Activated naive CD8-positive, alpha-beta T cell treated with anti-CD3 and anti-CD28 coated beads, Interleukin-2, amount 50 U/mL, for 24 hours (primary cell): Measurements from ENCODE around the gene SPAG17.

Experiments
- ATAC-seq: fragments of 150-1000 bp; cut with Tn5 transposase; one replicate; pipeline ENCODE4 v1.10.0; 2021
- DNase-seq: peaks from one replicate; pipeline ENCODE4 v3.0.0; 2021
- H3K27ac Mint-ChIP-seq: one replicate; pipeline ENCODE4 v1.8.0; 2021; ENCODE audit warnings: mild to moderate bottlenecking, mixed read lengths
- H3K27me3 Mint-ChIP-seq: one replicate; pipeline ENCODE4 v1.8.0; 2021; ENCODE audit warnings: mixed read lengths
- H3K36me3 Mint-ChIP-seq: one replicate; pipeline ENCODE4 v1.8.0; 2021; ENCODE audit warnings: low read depth, mixed read lengths
- H3K4me1 Mint-ChIP-seq: one replicate; pipeline ENCODE4 v1.8.0; 2021; ENCODE audit warnings: mixed read lengths
- H3K4me3 Mint-ChIP-seq: one replicate; pipeline ENCODE4 v1.8.0; 2021; ENCODE audit warnings: mild to moderate bottlenecking, moderate library complexity, mixed read lengths
- H3K9me3 Mint-ChIP-seq: one replicate; pipeline ENCODE4 v1.8.0; 2021; ENCODE audit warnings: mixed read lengths

The SPAG17 gene

DNA sequence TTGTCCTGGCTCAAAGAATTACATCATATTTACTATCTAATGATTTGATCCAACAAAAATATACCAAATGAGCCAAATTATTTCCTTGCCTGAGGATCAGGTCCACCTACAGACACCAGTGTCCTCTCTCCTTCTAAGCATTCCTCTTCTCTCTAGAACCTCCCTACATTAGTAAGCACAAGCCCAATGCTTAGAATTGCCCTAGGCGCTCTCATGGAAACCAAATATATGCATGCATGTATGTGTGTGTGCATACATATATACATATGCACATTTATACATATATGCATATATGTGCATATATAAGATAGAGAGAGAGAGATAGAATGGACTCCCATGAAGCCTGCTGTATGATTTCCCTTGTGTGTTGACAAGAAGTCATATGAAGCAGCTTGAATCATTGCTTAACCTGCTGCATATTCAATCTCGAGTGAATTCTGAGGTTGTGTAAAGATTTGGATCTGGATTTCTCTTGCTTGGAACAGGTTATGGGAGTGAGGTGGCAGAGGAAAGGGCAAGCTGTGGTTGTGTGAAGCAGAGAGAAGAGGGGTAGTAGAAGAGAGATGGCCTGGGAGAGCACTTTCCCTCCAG, 66.1 kb downstream of the SPAG17 start:
- Mint-ChIP-seq H3K9me3 (no peaks in the 10 kb centered on the region), H3K4me1 (no peaks in the 10 kb centered on the region), H3K4me3 (no peak overlapping the region), H3K36me3 (no peaks in the 10 kb centered on the region), H3K27ac (no peak overlapping the region), H3K27me3 (no peaks in the 10 kb centered on the region)
- no peak for ATAC-seq
- DNase-seq: no peak

GRCh38 chr1:118118469-118118868, 66.6 kb downstream of the SPAG17 start:
- no peak overlapping the region for H3K27ac Mint-ChIP-seq
- H3K4me3 Mint-ChIP-seq: no peak overlapping the region
- no peaks in the 10 kb centered on the region for H3K4me1 Mint-ChIP-seq

GRCh38 chr1:118117521-118117920, 67.5 kb downstream of the SPAG17 start:
- Mint-ChIP-seq H3K27me3 (peaks cover 1% of the 10 kb centered on the region), H3K4me1 (no peaks in the 10 kb centered on the region), H3K36me3 (no peaks in the 10 kb centered on the region), H3K9me3 (no peaks in the 10 kb centered on the region), H3K27ac (no peak overlapping the region), H3K4me3 (no peak overlapping the region)
- DNase-seq (no peak), ATAC-seq (no peak)

More at GRCh38 chr1:118118469-118118868, 66.6 kb downstream of the SPAG17 start:
- DNase-seq (no peak), ATAC-seq (no peak)
- Mint-ChIP-seq H3K27me3 (no peaks in the 10 kb centered on the region), H3K9me3 (no peaks in the 10 kb centered on the region), H3K36me3 (no peaks in the 10 kb centered on the region)

- H3K9me3 Mint-ChIP-seq: no peaks in the 10 kb centered on the region
- DNase-seq (no peak), ATAC-seq (no peak)
- H3K27ac Mint-ChIP-seq: no peak overlapping the region
- H3K4me3 Mint-ChIP-seq: no peak overlapping the region
- peaks cover 1% of the 10 kb centered on the region for H3K27me3 Mint-ChIP-seq
- H3K36me3 Mint-ChIP-seq: no peaks in the 10 kb centered on the region
- H3K4me1 Mint-ChIP-seq: no peaks in the 10 kb centered on the region
Observed at GRCh38 chr1:118116909-118117308, 68.1 kb downstream of the SPAG17 start.

DNA sequence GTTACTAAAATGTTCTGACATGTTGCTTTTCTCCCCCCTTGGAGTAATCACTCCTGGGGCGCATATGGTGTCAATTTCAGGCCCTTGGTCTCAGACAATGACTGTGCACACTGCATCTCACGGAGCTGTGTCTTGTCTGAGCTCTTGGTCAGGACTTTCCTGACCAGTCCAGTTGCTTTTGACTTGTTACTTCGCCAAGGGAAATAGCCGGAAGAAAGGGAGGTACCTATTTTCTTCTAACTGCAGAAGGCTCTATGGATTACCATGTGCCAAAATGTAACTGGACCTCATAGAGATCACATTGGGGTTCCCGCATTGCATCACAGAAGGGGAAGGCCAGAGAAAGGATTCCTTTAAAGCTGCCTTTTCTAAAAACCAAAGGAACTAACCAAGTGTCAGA, 68.6 kb downstream of the SPAG17 start:
- H3K36me3 Mint-ChIP-seq: no peaks in the 10 kb centered on the region
- no peaks in the 10 kb centered on the region for H3K4me1 Mint-ChIP-seq
- H3K27me3 Mint-ChIP-seq: peaks cover 1% of the 10 kb centered on the region
- H3K27ac Mint-ChIP-seq: no peak overlapping the region
- no peaks in the 10 kb centered on the region for H3K9me3 Mint-ChIP-seq
- DNase-seq (no peak), ATAC-seq (no peak)
- no peak overlapping the region for H3K4me3 Mint-ChIP-seq

DNA sequence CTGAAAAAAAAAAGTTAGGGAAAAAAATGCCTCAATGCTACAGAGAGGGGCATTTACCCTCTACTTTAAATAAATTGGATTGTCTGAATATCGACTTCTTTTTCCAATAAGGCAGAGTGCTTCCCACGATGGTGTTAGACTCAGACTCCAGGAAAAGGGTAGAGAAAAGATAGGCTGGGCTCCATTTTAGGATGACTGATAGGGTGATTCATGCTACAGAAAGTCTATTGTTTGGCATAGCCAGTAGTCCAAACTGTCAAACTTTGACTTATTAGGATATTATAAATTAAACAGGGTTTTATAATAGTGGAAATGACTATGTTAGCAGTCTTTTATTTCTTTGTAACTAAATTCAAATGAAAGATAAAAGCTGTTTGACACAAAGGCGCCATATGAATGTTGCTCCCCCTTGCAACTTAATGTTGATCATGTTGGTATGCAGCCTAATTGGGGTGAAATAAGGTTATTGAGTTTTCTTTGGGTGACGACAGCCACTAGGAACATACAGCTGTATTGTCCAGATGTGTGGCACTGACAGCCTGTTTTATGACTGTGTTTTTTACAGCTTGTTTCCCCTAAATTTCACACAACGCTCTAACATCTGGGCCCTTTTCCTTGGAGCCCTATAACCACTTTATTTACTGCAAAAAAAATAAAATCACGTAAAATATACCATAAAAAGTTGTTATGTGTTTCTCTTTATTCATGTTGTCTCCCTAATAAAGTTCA, 69.3 kb downstream of the SPAG17 start:
- no peak for DNase-seq
- no peaks in the 10 kb centered on the region for H3K9me3 Mint-ChIP-seq
- H3K27me3 Mint-ChIP-seq: peaks cover 1% of the 10 kb centered on the region
- no peak for ATAC-seq
- H3K4me1 Mint-ChIP-seq: no peaks in the 10 kb centered on the region
- no peak overlapping the region for H3K4me3 Mint-ChIP-seq
- H3K27ac Mint-ChIP-seq: no peak overlapping the region
- no peaks in the 10 kb centered on the region for H3K36me3 Mint-ChIP-seq

DNA sequence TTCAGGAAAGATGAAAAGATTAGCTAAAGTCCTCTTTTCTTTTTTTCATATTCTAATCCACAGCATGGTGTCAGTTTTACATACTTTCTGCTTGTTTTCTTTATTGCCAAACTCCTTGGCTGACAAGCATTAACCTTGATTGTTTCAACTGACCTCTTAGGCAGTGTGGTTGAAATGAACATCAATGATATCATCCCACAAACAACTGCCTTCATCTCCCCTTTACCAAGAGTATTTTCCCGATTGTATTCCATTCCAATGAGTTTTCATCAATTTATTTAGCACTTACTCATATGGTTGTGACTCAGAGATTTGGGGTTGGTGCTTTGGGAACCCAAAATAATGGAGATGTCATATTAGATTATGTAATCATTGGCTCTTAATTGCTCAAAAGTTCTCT, 71.8 kb downstream of the SPAG17 start:
- no peaks in the 10 kb centered on the region for H3K4me1 Mint-ChIP-seq
- no peak overlapping the region for H3K27ac Mint-ChIP-seq
- no peaks in the 10 kb centered on the region for H3K9me3 Mint-ChIP-seq
- H3K36me3 Mint-ChIP-seq: no peaks in the 10 kb centered on the region
- H3K27me3 Mint-ChIP-seq: peaks cover 1% of the 10 kb centered on the region
- H3K4me3 Mint-ChIP-seq: no peak overlapping the region
- DNase-seq (no peak), ATAC-seq (no peak)

- no peaks in the 10 kb centered on the region for H3K4me1 Mint-ChIP-seq
- ATAC-seq: no peak
- no peaks in the 10 kb centered on the region for H3K9me3 Mint-ChIP-seq
- peaks cover 1% of the 10 kb centered on the region for H3K27me3 Mint-ChIP-seq
- H3K27ac Mint-ChIP-seq: no peak overlapping the region
- no peaks in the 10 kb centered on the region for H3K36me3 Mint-ChIP-seq
- H3K4me3 Mint-ChIP-seq: no peak overlapping the region
- no peak for DNase-seq
Observed at GRCh38 chr1:118110580-118110979, 74.4 kb downstream of the SPAG17 start.

DNA sequence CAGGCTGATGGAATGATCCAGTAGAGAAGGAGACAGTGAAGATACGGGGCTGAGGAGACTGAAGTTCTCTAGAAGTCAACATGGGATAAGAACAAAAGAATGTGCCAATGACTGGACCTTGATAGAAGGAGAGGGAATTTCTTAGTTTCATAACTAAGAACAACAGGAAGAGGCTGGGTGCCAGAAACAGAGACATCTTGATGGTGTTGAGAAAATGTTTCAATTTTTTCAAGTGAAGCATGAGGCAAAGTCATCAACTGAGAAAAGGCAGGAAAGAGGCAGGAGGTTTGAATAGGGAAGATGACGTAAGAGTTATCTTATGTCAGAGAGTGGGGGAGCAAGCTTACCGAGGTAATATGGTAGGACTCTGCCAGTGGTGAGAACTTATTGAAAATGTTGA, 80.1 kb downstream of the SPAG17 start:
- no peak overlapping the region for H3K4me3 Mint-ChIP-seq
- no peak for DNase-seq
- H3K9me3 Mint-ChIP-seq: no peaks in the 10 kb centered on the region
- H3K27ac Mint-ChIP-seq: no peak overlapping the region
- no peaks in the 10 kb centered on the region for H3K27me3 Mint-ChIP-seq
- ATAC-seq: no peak
- H3K4me1 Mint-ChIP-seq: no peaks in the 10 kb centered on the region
- H3K36me3 Mint-ChIP-seq: no peaks in the 10 kb centered on the region

GRCh38 chr1:118102445-118102844, 82.6 kb downstream of the SPAG17 start:
- H3K4me1 Mint-ChIP-seq: no peaks in the 10 kb centered on the region
- no peak overlapping the region for H3K4me3 Mint-ChIP-seq
- no peaks in the 10 kb centered on the region for H3K27me3 Mint-ChIP-seq
- ATAC-seq: no peak
- no peaks in the 10 kb centered on the region for H3K9me3 Mint-ChIP-seq
- H3K36me3 Mint-ChIP-seq: no peaks in the 10 kb centered on the region
- no peak for DNase-seq
- no peak overlapping the region for H3K27ac Mint-ChIP-seq

DNA sequence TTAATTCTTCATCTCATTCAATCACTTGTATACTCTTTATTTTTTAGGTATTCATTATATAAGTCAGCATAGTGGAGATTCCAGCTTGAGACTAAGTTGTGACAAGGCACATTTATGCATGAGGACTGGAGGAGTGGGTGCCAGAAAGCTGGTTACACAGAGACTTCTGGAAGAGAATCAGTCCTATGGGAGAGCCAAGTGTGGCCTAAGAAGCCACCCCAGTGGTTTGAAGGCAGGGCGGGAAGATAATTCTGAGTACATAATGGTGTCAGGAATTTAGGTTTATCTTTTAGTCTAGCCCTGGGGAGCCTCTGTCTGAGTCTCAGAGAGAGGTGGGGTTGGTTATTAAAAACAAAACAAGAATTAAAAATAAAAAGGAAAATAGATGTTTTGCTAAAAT, 83.0 kb downstream of the SPAG17 start:
- ATAC-seq: no peak
- no peak overlapping the region for H3K4me3 Mint-ChIP-seq
- H3K4me1 Mint-ChIP-seq: no peaks in the 10 kb centered on the region
- H3K27me3 Mint-ChIP-seq: no peaks in the 10 kb centered on the region
- no peaks in the 10 kb centered on the region for H3K9me3 Mint-ChIP-seq
- DNase-seq: no peak
- no peak overlapping the region for H3K27ac Mint-ChIP-seq
- no peaks in the 10 kb centered on the region for H3K36me3 Mint-ChIP-seq

- H3K27me3 Mint-ChIP-seq: no peaks in the 10 kb centered on the region
- H3K4me3 Mint-ChIP-seq: no peak overlapping the region
- DNase-seq: no peak
- H3K27ac Mint-ChIP-seq: no peak overlapping the region
- no peaks in the 10 kb centered on the region for H3K9me3 Mint-ChIP-seq
- H3K36me3 Mint-ChIP-seq: no peaks in the 10 kb centered on the region
- ATAC-seq: no peak
- H3K4me1 Mint-ChIP-seq: no peaks in the 10 kb centered on the region
Observed at GRCh38 chr1:118101515-118101844, 83.5 kb downstream of the SPAG17 start.

DNA sequence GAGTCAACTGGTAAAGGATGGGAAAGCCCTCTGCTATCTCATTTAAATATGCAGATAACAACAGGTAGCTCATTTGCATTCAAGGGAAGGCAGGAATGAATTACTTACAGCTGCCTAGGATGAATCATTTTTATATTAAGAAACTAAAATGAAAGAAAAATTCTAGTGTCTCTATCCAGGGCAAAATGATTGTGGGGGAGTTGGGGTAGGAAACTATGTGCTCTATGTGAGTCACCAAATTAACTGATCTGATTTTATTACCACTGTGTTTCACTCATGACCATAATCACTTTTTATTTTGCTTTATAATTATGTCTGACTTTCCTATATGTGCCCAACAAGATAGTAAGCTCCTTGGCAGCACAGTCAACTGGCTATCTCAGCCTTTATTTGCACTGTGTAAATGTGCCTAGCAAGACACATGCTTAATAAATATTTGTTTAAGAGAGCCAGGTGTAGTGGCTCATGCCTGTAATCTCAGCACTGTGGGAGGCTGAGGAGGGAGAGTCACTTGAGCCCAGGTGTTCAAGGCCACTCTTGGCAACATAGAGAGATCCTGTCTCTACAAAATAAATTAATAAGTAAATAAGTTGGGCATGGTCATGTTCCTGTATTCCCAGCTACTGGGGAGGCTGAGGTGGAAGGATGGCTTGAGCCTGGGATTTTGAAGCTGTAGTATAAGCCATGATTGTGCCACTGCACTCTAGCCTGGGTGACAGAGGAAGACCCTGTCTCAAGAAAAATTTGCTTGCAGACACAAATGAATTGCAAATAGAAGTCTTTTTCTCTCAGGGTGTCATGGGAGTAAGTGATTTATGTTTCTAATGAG, 84.1 kb downstream of the SPAG17 start:
- Mint-ChIP-seq H3K36me3 (no peaks in the 10 kb centered on the region), H3K4me1 (no peaks in the 10 kb centered on the region), H3K9me3 (no peaks in the 10 kb centered on the region), H3K27ac (no peak overlapping the region), H3K4me3 (no peak overlapping the region), H3K27me3 (no peaks in the 10 kb centered on the region)
- ATAC-seq (no peak), DNase-seq (no peak)

GRCh38 chr1:118099686-118100085, 85.3 kb downstream of the SPAG17 start:
- no peak for ATAC-seq

More at GRCh38 chr1:118099686-118100085, 85.3 kb downstream of the SPAG17 start:
- H3K9me3 Mint-ChIP-seq: no peaks in the 10 kb centered on the region
- no peak overlapping the region for H3K4me3 Mint-ChIP-seq
- H3K27me3 Mint-ChIP-seq: no peaks in the 10 kb centered on the region
- H3K36me3 Mint-ChIP-seq: no peaks in the 10 kb centered on the region
- DNase-seq: no peak
- H3K4me1 Mint-ChIP-seq: no peaks in the 10 kb centered on the region
- no peak overlapping the region for H3K27ac Mint-ChIP-seq
